ENCODE measurements around the gene TH. TPM values are rescaled to one million over a fixed set of nuclear protein-coding genes. Genes with fewer than 3 reads are reported as not detected.

TH gene
- total RNA-seq, 1 experiment from 2014 or later, result not detected

- Histone ChIP-seq H3K27me3 (replicated peaks; ENCODE audit: control insufficient read depth, insufficient read depth, low read length) (no peaks in the 10 kb centered on the region), H3K4me3 (ENCODE audit: low read depth, low read length) (no peak overlapping the region), H3K36me3 (ENCODE audit: control insufficient read depth, insufficient read depth, low read length) (no peaks in the 10 kb centered on the region), H3K9me3 (no peaks in the 10 kb centered on the region), H3K4me1 (peaks cover 10% of the 10 kb centered on the region)
- DNase-seq, result no peak
- Mint-ChIP-seq H3K27ac (ENCODE audit: unreplicated experiment) (no peak overlapping the region), H3K36me3 (ENCODE audit: insufficient read depth, unreplicated experiment) (no peaks in the 10 kb centered on the region), H3K9me3 (ENCODE audit: unreplicated experiment) (no peaks in the 10 kb centered on the region), H3K4me1 (ENCODE audit: low read depth, unreplicated experiment) (no peaks in the 10 kb centered on the region), H3K27me3 (ENCODE audit: insufficient read depth, unreplicated experiment) (no peaks in the 10 kb centered on the region), H3K4me3 (ENCODE audit: unreplicated experiment) (no peak overlapping the region)
- POLR2A ChIA-PET, result no interaction called here
- no TSS peak for BruUV-seq (replicated peaks)
- no peak for TF ChIP-seq CTCF (IDR thresholded peaks at IDR 0.05; ENCODE audit: insufficient read depth in 1 of 2, low read depth in 1 of 2, low read length in 1 of 2, severe bottlenecking in 1 of 2, unreplicated experiment in 1 of 2)
- CTCF ChIA-PET, result interaction anchor here (0.6 to 11.5 kb wide), 5 partner anchors 12 to 252 kb away, joined by 4 to 168 read pairs (median 5); no protein-coding TSS in a partner anchor
- intact Hi-C loops (cut with micrococcal nuclease; ENCODE audit: unreplicated experiment), result no loop called here
Measured at GRCh38 chr11:2168286-2169004, 3.2 kb downstream of the TH start.

GRCh38 chr11:2167141-2168045, 4.2 kb downstream of the TH start:
- Mint-ChIP-seq H3K36me3 (ENCODE audit: insufficient read depth, unreplicated experiment) (no peaks in the 10 kb centered on the region), H3K27ac (ENCODE audit: unreplicated experiment) (no peak overlapping the region), H3K4me1 (ENCODE audit: low read depth, unreplicated experiment) (no peaks in the 10 kb centered on the region), H3K4me3 (ENCODE audit: unreplicated experiment) (no peak overlapping the region), H3K27me3 (ENCODE audit: insufficient read depth, unreplicated experiment) (no peaks in the 10 kb centered on the region), H3K9me3 (ENCODE audit: unreplicated experiment) (no peaks in the 10 kb centered on the region)
- ChIA-PET POLR2A (no interaction called here), CTCF (interaction anchor here (0.6 to 11.5 kb wide), 6 partner anchors 11 to 253 kb away, joined by 3 to 168 read pairs (median 4); no protein-coding TSS in a partner anchor)
- intact Hi-C loops (cut with micrococcal nuclease; ENCODE audit: unreplicated experiment), result no loop called here
- no peak for DNase-seq
- no peak for TF ChIP-seq CTCF (IDR thresholded peaks at IDR 0.05; ENCODE audit: insufficient read depth in 1 of 2, low read depth in 1 of 2, low read length in 1 of 2, severe bottlenecking in 1 of 2, unreplicated experiment in 1 of 2)
- Histone ChIP-seq H3K36me3 (ENCODE audit: control insufficient read depth, insufficient read depth, low read length) (no peaks in the 10 kb centered on the region), H3K4me1 (peaks cover 12% of the 10 kb centered on the region), H3K4me3 (ENCODE audit: low read depth, low read length) (no peak overlapping the region), H3K9me3 (no peaks in the 10 kb centered on the region), H3K27me3 (replicated peaks; ENCODE audit: control insufficient read depth, insufficient read depth, low read length) (no peaks in the 10 kb centered on the region)
- BruUV-seq (replicated peaks), result no TSS peak

- BruUV-seq (replicated peaks), result no TSS peak
- POLR2A ChIA-PET, result no interaction called here
- intact Hi-C loops (cut with micrococcal nuclease; ENCODE audit: unreplicated experiment), result loop anchor here (1.0 kb wide), 2 partner anchors 15 to 133 kb away; no protein-coding TSS in a partner anchor
Measured at GRCh38 chr11:2166091-2166851, 5.3 kb downstream of the TH start.

More at GRCh38 chr11:2166091-2166851, 5.3 kb downstream of the TH start:
- peaks cover 12% of the 10 kb centered on the region for H3K4me1 ChIP-seq
- CTCF ChIA-PET, result interaction anchor here (3.9 to 11.5 kb wide), 2 partner anchors 10 to 15 kb away, joined by 18 to 168 read pairs; no protein-coding TSS in a partner anchor
- no peak overlapping the region for H3K4me3 Mint-ChIP-seq (ENCODE audit: unreplicated experiment)
- H3K27ac Mint-ChIP-seq (ENCODE audit: unreplicated experiment), result no peak overlapping the region
- H3K27me3 ChIP-seq (replicated peaks; ENCODE audit: control insufficient read depth, insufficient read depth, low read length), result no peaks in the 10 kb centered on the region
- H3K4me3 ChIP-seq (ENCODE audit: low read depth, low read length), result no peak overlapping the region
- H3K27me3 Mint-ChIP-seq (ENCODE audit: insufficient read depth, unreplicated experiment), result no peaks in the 10 kb centered on the region
- DNase-seq, result peak in 1 of 2 experiments; percentile 71
- H3K36me3 ChIP-seq (ENCODE audit: control insufficient read depth, insufficient read depth, low read length), result no peaks in the 10 kb centered on the region
- no peaks in the 10 kb centered on the region for H3K36me3 Mint-ChIP-seq (ENCODE audit: insufficient read depth, unreplicated experiment)
- peak; percentile 62 to 84 for TF ChIP-seq CTCF (IDR thresholded peaks at IDR 0.05; ENCODE audit: insufficient read depth in 1 of 2, low read depth in 1 of 2, low read length in 1 of 2, severe bottlenecking in 1 of 2, unreplicated experiment in 1 of 2)
- no peaks in the 10 kb centered on the region for H3K4me1 Mint-ChIP-seq (ENCODE audit: low read depth, unreplicated experiment)
- H3K9me3 ChIP-seq, result no peaks in the 10 kb centered on the region
- no peaks in the 10 kb centered on the region for H3K9me3 Mint-ChIP-seq (ENCODE audit: unreplicated experiment)
